ENCODE data around the gene OR51V1. TPM values are rescaled to one million over a fixed set of nuclear protein-coding genes. Genes with fewer than 3 reads are reported as not detected.
"Not testable (repeated sequence)": the region's sequence is repeated elsewhere in the genome, so short reads cannot be mapped to it uniquely, and the experiment has no call there.

Gene OR51V1, protein sequence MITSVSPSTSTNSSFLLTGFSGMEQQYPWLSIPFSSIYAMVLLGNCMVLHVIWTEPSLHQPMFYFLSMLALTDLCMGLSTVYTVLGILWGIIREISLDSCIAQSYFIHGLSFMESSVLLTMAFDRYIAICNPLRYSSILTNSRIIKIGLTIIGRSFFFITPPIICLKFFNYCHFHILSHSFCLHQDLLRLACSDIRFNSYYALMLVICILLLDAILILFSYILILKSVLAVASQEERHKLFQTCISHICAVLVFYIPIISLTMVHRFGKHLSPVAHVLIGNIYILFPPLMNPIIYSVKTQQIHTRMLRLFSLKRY
- total RNA-seq = not detected
- not detected for polyA plus RNA-seq (2013, experiment 1 of 2)
- not detected for polyA plus RNA-seq (2013, experiment 2 of 2)
- long read RNA-seq, experiment 1 = 0 reads
- long read RNA-seq, experiment 2 = 0 reads
- long read RNA-seq, experiment 3 = 0 reads
- long read RNA-seq, experiment 4 = 0 reads

- Mint-ChIP-seq H3K4me3 (no peak within 1 kb of the TSS), H3K27ac (no peak within 1 kb of the TSS), H3K4me1 (peaks cover 21% of the 10 kb centered on the region), H3K36me3 (ENCODE audit: low read depth) (no peaks in the 10 kb centered on the region), H3K9me3 (no peaks in the 10 kb centered on the region), H3K27me3 (ENCODE audit: insufficient read depth) (no peaks in the 10 kb centered on the region)
- 82 to 100% methylated on average over 1 of the region's 1 CpG for WGBS, 2 experiments (ENCODE audit: insufficient coverage in 1 of 2, insufficient read length in 1 of 2)
- no peak within 1 kb of the TSS for H3K9ac ChIP-seq (ENCODE audit: extremely low read depth, low read length, poor library complexity, severe bottlenecking)
- no peak within 1 kb of the TSS for H3K4me3 ChIP-seq (ENCODE audit: low read length)
- no peak for DNase-seq
- H3K27me3 ChIP-seq (ENCODE audit: control insufficient read depth, insufficient read depth, low read length, poor library complexity, severe bottlenecking) = no peaks in the 10 kb centered on the region
- no peaks in the 10 kb centered on the region for H3K36me3 ChIP-seq (ENCODE audit: control insufficient read depth, insufficient read depth, low read length)
- TF ChIP-seq CTCF (conservative IDR thresholded peaks at IDR 0.05) = no peak
- H3K9me3 ChIP-seq (ENCODE audit: control insufficient read depth, low read length) = no peaks in the 10 kb centered on the region
- H3K4me1 ChIP-seq (ENCODE audit: control insufficient read depth, insufficient read depth, low read length) = no peaks in the 10 kb centered on the region
- H3K27ac ChIP-seq (ENCODE audit: low read depth, low read length) = no peak within 1 kb of the TSS
Observed at GRCh38 chr11:5200582-5200981, at the start of gene OR51V1. OR51V1 (minus strand) TSS chr11:5200682; CDS start chr11:5200682, 0 bp downstream.

- H3K27ac ChIP-seq (ENCODE audit: low read depth, low read length); H3K36me3 Mint-ChIP-seq (ENCODE audit: low read depth); H3K27me3 ChIP-seq (ENCODE audit: control insufficient read depth, insufficient read depth, low read length, poor library complexity, severe bottlenecking); H3K9me3 Mint-ChIP-seq; H3K4me1 Mint-ChIP-seq; H3K4me3 ChIP-seq (ENCODE audit: low read length); DNase-seq; H3K4me1 ChIP-seq (ENCODE audit: control insufficient read depth, insufficient read depth, low read length); H3K9ac ChIP-seq (ENCODE audit: extremely low read depth, low read length, poor library complexity, severe bottlenecking); H3K4me3 Mint-ChIP-seq; H3K27ac Mint-ChIP-seq; H3K9me3 ChIP-seq (ENCODE audit: control insufficient read depth, low read length); H3K27me3 Mint-ChIP-seq (ENCODE audit: insufficient read depth); H3K36me3 ChIP-seq (ENCODE audit: control insufficient read depth, insufficient read depth, low read length): not testable (repeated sequence)
- WGBS, 2 experiments (ENCODE audit: insufficient coverage in 1 of 2, insufficient read length in 1 of 2) = 92% methylated on average over 3 of the region's 9 CpGs; no CpG with 5 or more reads in 1 of the 2 experiments
Observed at GRCh38 chr11:5249807-5250396, 49.4 kb upstream of the OR51V1 start, which contains the start of gene HBG1. HBG1 (minus strand) TSS chr11:5249857; CDS start chr11:5249804, 53 bp downstream.

- H3K9me3 ChIP-seq (ENCODE audit: control insufficient read depth, low read length); H3K27ac Mint-ChIP-seq: not testable (repeated sequence)
- 100% methylated on average over 2 of the region's 7 CpGs; no CpG with 5 or more reads in 1 of the 2 experiments for WGBS, 2 experiments (ENCODE audit: insufficient coverage in 1 of 2, insufficient read length in 1 of 2)
Observed at GRCh38 chr11:5248498-5248897, 48.0 kb upstream of the OR51V1 start.

More at GRCh38 chr11:5248498-5248897, 48.0 kb upstream of the OR51V1 start:
- not testable (repeated sequence) for H3K36me3 ChIP-seq (ENCODE audit: control insufficient read depth, insufficient read depth, low read length); DNase-seq; H3K9me3 Mint-ChIP-seq; H3K4me3 Mint-ChIP-seq; H3K36me3 Mint-ChIP-seq (ENCODE audit: low read depth); H3K27me3 ChIP-seq (ENCODE audit: control insufficient read depth, insufficient read depth, low read length, poor library complexity, severe bottlenecking); H3K4me3 ChIP-seq (ENCODE audit: low read length); H3K27me3 Mint-ChIP-seq (ENCODE audit: insufficient read depth); H3K4me1 ChIP-seq (ENCODE audit: control insufficient read depth, insufficient read depth, low read length); H3K4me1 Mint-ChIP-seq; H3K27ac ChIP-seq (ENCODE audit: low read depth, low read length); H3K9ac ChIP-seq (ENCODE audit: extremely low read depth, low read length, poor library complexity, severe bottlenecking)

All from endodermal cell (in vitro differentiated cells).